Measurements from ENCODE around the gene HOXD10. TPM values are rescaled to one million over a fixed set of nuclear protein-coding genes. Genes with fewer than 3 reads are reported as not detected.

The HOXD10 gene
- polyA plus RNA-seq, 4 donors: 123 to 178 (median 159) TPM

- no peak for DNase-seq (ENCODE audit: low read depth in 4 of 4, low spot score in 3 of 4)
Measured at GRCh38 chr2:176159663-176160250, 43.2 kb downstream of the HOXD10 start.

- DNase-seq (ENCODE audit: low read depth in 4 of 4, low spot score in 3 of 4): peak in 1 of 4 donors; percentile 68
Measured at GRCh38 chr2:176160251-176160985, 43.8 kb downstream of the HOXD10 start.

GRCh38 chr2:176160986-176161824 lies 44.6 kb downstream of the HOXD10 start:
- DNase-seq (ENCODE audit: low read depth in 4 of 4, low spot score in 3 of 4): peak in 1 of 4 donors; percentile 28

- DNase-seq (ENCODE audit: low read depth in 4 of 4, low spot score in 3 of 4): no peak
Measured at GRCh38 chr2:176161825-176162626, 45.4 kb downstream of the HOXD10 start.

- peak in 1 of 4 donors; percentile 86 for DNase-seq (ENCODE audit: low read depth in 4 of 4, low spot score in 3 of 4)
Measured at GRCh38 chr2:176162911-176163671, 46.5 kb downstream of the HOXD10 start.

GRCh38 chr2:176163672-176164056 lies 47.1 kb downstream of the HOXD10 start:
- no peak for DNase-seq (ENCODE audit: low read depth in 4 of 4, low spot score in 3 of 4)

GRCh38 chr2:176164201-176164600 lies 47.6 kb downstream of the HOXD10 start:
- no peak for DNase-seq (ENCODE audit: low read depth in 4 of 4, low spot score in 3 of 4)

- DNase-seq (ENCODE audit: low read depth in 4 of 4, low spot score in 3 of 4): no peak
Measured at GRCh38 chr2:176164611-176165369, 48.2 kb downstream of the HOXD10 start.

- DNase-seq (ENCODE audit: low read depth in 4 of 4, low spot score in 3 of 4): no peak
Measured at GRCh38 chr2:176165370-176166050, 48.9 kb downstream of the HOXD10 start.

- no peak for DNase-seq (ENCODE audit: low read depth in 4 of 4, low spot score in 3 of 4)
Measured at GRCh38 chr2:176166272-176166671, 49.7 kb downstream of the HOXD10 start.

- no peak for DNase-seq (ENCODE audit: low read depth in 4 of 4, low spot score in 3 of 4)
Measured at GRCh38 chr2:176167398-176167797, 50.8 kb downstream of the HOXD10 start.

GRCh38 chr2:176169181-176169580 lies 52.6 kb downstream of the HOXD10 start:
- DNase-seq (ENCODE audit: low read depth in 4 of 4, low spot score in 3 of 4): no peak

Other genes with a start within 250 kb of the HOXD10 start
- gene LNPK, start 114.5 kb upstream of the HOXD10 start, polyA plus RNA-seq (ENCODE audit: insufficient read length in 4 of 4): 10 to 100 TPM; 22.5 to 31.1 (median 27.1) TPM
- under 1 TPM in 1 of 4 donors, not detected in 3; 0.04 TPM for gene EVX2, start 32.8 kb upstream of the HOXD10 start, polyA plus RNA-seq (ENCODE audit: insufficient read length in 4 of 4)
- gene HOXD13, start 24.1 kb upstream of the HOXD10 start, polyA plus RNA-seq (ENCODE audit: insufficient read length in 4 of 4): under 1 TPM; 0.10 to 0.41 (median 0.22) TPM
- under 1 TPM; 0.20 to 0.35 (median 0.26) TPM for gene HOXD12, start 17.0 kb upstream of the HOXD10 start, polyA plus RNA-seq (ENCODE audit: insufficient read length in 4 of 4)
- gene HOXD11, start 9.5 kb upstream of the HOXD10 start, polyA plus RNA-seq (ENCODE audit: insufficient read length in 4 of 4): 10 to 100 TPM; 45.6 to 59.4 (median 58.4) TPM
- gene HOXD9, start 5.9 kb downstream of the HOXD10 start, polyA plus RNA-seq (ENCODE audit: insufficient read length in 4 of 4): 10 to 100 TPM; 70.9 to 86.4 (median 74.0) TPM
- 100 to 1,000 TPM; 212 to 250 (median 235) TPM for gene HOXD8, start 12.9 kb downstream of the HOXD10 start, polyA plus RNA-seq (ENCODE audit: insufficient read length in 4 of 4)
- 10 to 100 TPM; 40.2 to 47.1 (median 41.9) TPM for gene HOXD4, start 34.8 kb downstream of the HOXD10 start, polyA plus RNA-seq (ENCODE audit: insufficient read length in 4 of 4)
- gene HOXD3, start 40.5 kb downstream of the HOXD10 start, polyA plus RNA-seq (ENCODE audit: insufficient read length in 4 of 4): 10 to 100 TPM; 25.2 to 30.0 (median 26.8) TPM
- gene HOXD1, start 71.9 kb downstream of the HOXD10 start, polyA plus RNA-seq (ENCODE audit: insufficient read length in 4 of 4): 10 to 100 TPM in 3 of 4 donors, 1 to 10 TPM in 1; 7.8 to 13.2 (median 11.7) TPM
- gene MTX2, start 152.7 kb downstream of the HOXD10 start, polyA plus RNA-seq (ENCODE audit: insufficient read length in 4 of 4): 100 to 1,000 TPM in 2 of 4 donors, 10 to 100 TPM in 2; 94.3 to 107 (median 98.4) TPM

Measured in right renal pelvis (tissue), 4 donors.